GM21723 (cell line): ENCODE data around the gene CYP4F3.
"Not testable (repeated sequence)": the region's sequence is repeated elsewhere in the genome, so short reads cannot be mapped to it uniquely, and the experiment has no call there.

Source experiments
- ATAC-seq: cut with Tn5 transposase; IDR thresholded peaks from one replicate; pipeline ENCODE4 v1.9.1; 2021; ENCODE audit warnings: mild to moderate bottlenecking, moderate library complexity; ENCODE audit not compliant: unreplicated experiment

CYP4F3 gene, protein sequence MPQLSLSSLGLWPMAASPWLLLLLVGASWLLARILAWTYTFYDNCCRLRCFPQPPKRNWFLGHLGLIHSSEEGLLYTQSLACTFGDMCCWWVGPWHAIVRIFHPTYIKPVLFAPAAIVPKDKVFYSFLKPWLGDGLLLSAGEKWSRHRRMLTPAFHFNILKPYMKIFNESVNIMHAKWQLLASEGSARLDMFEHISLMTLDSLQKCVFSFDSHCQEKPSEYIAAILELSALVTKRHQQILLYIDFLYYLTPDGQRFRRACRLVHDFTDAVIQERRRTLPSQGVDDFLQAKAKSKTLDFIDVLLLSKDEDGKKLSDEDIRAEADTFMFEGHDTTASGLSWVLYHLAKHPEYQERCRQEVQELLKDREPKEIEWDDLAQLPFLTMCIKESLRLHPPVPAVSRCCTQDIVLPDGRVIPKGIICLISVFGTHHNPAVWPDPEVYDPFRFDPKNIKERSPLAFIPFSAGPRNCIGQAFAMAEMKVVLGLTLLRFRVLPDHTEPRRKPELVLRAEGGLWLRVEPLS

DNA sequence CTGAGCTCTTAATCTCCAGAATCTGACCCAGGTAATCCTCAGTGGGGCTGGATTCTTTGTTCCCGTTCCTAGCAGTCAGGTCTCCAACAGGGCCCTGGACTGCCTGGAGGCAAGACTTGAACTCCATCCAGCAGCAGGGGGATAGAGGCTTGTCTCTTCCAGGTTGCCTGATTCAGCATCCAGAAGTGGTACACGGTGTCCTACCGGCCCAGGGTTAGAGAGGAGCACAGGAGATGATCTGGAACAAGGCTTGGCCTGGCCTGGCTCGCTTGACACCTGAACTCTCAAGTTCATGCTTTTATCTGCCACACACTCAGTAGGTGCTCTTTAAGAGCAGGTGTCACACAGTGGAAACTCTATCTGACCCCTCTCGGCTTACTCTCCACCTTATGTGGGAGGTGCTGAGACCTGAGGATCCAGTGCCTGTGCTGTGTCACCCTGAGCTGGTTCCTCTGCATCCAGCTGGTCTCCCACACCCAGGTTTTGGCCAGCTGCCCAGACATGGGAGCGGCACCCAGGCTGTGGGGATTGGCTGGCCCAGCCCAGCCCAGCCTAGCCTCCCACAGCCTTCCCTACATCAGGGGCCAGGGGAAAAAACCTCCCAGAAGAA lies at the start of gene CYP4F3:
CYP4F3 (plus strand) TSS at position 604 of the 610 bp plus-strand sequence. CDS start 519 bp downstream, outside the sequence.
- no peak for ATAC-seq

DNA sequence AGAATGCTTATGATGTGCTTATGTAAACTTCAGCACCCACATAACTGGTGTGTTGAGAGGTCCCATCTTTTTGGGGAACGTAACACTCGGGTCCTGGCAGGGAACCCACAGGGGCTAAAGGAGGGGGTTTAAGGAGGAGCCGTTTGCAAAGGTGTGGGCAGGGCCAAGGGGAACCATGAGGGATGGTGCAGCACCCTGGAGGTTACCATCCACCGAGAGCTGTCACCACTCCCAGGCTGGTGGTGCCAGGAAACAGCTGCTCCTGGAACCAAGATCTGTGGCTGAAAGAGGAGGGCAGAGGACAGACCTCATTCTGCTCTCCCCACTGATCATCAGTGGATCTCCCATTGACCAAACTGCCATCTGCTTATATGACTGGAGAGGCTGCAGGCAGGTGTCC lies 48.9 kb upstream of the CYP4F3 start:
- no peak for ATAC-seq

DNA sequence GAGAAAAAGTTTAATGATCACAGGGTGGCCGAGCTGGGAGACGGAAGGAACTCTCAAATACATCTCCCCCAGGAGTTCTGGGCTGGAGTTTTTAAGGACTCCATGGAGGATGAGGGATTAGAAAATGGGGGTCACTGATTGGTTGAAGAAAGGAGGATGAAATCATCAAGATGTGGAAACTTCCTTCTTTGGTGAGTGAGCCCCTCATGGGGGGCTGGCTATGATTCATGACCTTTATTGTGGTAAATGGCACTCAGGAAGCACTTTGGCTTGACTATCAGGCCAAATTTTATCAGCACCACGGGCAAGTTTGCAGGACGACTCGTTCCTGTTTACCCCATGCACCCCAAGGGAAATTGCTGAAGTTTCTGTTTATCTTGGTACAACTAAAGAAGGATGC lies 48.2 kb upstream of the CYP4F3 start:
- not testable (repeated sequence) for ATAC-seq

DNA sequence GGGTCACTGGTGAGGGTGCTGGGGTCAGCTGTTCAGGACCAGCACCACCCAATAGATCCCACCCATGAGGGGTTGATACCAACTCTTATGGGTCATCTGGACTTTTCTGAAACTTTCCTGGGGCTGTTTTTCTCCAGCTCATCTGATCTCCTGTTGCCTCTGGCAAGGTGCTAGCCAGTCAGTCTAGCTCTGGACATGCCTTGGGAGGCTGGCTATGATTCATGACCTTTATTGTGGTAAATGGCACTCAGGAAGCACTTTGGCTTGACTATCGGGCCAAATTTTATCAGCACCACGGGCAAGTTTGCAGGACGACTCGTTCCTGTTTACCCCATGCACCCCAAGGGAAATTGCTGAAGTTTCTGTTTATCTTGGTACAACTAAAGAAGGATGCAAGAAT lies 46.9 kb upstream of the CYP4F3 start:
- not testable (repeated sequence) for ATAC-seq

DNA sequence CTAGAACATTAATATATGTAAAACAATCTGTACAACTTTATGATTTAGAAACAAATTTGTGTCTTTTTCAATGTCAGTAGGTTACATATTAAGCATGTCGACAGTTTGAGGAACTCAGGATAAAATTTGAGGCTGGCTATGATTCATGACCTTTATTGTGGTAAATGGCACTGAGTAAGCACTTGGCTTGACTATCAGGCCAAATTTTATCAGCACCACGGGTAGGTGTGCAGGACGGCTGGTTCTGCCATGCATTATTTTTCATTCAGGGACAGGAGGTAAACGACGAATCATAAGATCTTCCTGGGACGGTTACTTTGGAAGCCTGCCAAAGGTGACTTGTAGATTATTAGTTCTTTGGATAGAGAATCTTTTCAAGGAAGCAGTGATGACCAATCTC lies 45.6 kb upstream of the CYP4F3 start:
- ATAC-seq = no peak

DNA sequence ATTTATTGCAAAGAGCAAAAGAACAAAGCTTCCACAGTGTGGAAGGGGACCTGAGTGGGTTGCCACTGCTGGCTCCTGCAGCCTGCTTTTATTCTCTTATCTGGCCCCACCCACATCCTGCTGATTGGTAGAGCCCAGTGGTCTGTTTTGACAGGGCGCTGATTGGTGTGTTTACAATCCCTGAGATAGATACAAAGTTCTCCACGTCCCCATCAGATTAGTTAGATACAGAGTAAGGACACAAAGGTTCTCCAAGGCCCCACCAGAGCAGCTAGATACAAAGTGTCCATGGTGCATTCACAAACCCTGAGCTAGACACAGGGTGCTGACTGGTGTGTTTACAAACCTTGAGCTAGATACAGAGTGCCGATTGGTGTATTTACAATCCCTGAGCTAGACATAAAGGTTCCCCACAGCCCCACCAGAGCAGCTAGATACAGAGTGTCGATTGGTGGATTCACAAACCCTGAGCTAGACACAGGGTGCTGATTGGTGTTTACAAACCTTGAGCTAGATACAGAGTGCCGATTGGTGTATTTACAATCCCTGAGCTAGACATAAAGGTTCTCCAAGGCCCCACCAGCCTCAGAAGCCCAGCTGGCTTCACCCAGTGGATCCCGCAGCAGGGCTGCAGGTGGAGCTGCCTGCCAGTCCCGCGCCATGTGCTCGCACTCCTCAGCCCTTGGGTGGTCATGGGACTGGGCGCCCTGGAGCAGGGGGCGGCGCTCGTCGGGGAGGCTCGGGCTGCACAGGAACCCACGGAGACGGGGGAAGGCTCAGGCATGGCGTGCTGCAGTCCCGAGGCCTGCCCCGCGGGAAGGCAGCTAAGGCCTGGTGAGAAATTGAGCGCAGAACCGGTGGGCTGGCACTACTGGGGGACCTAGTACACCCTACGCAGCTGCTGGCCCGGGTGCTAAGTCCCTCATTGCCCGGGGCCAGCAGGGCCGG lies 32.4 kb upstream of the CYP4F3 start:
- not testable (repeated sequence) for ATAC-seq

DNA sequence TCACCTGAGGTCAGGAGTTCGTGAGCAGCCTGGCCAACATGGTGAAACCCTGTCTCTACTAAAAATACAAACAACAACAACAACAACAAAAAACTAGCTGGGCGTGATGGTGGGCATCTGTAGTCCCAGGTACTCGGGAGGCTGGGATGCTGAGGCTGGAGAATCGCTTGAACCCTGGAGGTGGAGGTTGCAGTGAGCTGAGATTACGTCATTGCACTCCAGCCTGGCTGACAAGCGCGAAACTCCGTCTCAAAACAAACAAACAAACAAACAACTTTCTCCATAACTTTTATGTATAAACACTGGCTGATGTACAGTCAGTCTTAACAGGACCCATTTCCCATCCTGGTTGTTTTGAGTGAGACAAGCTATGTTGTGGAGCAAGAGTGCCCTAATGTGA lies 31.4 kb upstream of the CYP4F3 start:
- no peak for ATAC-seq

DNA sequence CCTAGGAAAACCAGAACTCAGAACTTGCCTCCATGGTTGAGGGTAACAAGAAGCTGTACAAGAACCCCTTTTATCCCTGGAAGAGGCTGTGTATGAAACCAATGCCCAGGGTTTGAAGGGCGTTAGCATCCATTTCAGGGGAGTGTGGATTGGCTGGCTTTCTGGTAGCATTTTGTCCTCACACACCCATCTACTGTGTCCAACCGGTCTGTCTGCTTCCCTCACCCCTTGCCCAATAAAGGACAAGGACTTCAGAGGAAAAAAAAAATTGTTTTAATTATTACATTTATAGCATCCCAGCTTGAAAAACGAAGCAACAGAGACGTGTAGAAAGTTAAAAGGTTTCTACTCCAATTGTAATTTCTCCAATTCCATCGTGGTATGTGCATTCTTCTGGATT lies 28.4 kb upstream of the CYP4F3 start:
- ATAC-seq = no peak

DNA sequence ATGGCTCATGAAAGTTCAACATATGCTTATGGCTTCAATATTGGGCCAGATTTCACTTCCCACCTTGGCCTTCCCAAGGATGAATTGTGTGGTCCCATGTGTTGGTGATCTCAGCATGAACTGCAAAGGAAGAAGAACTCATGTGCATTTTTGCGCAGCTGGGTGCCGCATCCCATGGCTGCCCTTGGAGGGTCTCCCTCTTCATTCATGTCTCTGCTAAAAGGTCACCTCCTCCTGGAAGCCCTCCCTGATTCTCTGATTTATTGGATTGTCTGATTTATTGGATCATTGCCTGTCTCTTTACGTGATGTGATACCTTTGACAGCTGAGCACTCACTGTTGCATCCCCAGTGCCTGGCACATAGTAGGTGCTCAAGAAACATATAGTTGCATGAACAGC lies 27.4 kb upstream of the CYP4F3 start:
- ATAC-seq = no peak

DNA sequence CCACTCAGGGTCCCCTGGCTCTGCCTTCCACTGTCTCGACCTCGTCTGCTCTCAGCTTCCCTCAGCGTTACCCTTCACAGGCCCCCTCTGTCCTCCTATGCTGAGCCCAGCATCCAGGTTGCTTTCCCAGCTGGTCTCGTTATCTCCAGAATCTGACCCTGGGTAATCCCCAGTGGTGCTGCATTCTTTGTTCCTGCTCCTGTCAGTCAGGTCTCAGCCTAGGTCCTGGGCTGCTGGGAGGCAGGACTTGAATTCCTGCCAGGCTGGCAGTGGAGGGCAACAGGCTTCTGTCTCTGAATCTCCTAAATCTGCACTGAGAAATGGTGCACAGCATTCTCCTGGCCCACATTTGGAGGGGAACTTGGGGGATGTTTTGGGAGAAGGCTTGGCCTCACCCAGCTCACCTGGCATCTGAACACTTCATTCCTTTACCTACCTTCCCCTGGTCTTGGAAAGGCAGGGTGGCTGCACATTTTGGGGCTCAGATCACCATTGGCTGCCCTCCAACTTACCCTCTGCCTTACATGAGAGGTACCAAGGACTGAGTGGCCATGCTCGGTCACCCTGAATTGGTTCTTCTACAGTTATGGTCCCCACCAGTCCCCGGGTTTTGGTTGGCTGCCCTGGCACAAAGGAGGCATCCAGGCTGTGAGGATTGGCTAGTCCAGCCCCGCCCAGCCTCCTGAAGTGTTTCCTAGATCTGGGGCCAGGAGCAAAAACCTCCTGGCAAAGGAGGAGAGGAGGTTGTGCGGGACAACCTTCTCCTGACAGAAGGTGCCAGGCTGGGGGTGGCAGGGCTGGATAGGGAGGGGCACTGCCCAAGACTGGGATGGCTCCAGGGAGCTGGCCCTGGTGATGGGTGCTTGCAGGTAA lies 26.0 kb upstream of the CYP4F3 start, which contains the start of gene CYP4F8:
CYP4F8 (plus strand) TSS at position 712 of the 873 bp plus-strand sequence. CDS start 399 bp downstream, outside the sequence.
- no peak for ATAC-seq

DNA sequence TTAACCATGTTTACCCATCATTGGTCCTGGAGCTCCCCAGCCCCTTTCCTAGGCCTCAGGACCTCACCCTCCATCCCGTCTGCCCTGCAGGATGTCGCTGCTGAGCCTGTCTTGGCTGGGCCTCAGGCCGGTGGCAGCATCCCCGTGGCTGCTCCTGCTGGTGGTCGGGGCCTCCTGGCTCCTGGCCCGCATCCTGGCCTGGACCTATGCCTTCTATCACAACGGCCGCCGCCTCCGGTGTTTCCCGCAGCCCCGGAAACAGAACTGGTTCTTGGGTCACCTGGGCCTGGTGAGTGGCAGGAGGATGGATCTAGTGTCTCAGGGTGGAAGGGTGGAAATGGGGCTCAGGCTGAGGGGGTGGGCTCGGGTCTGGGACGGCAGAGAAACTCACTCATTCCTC lies 25.2 kb upstream of the CYP4F3 start:
- ATAC-seq = no peak

DNA sequence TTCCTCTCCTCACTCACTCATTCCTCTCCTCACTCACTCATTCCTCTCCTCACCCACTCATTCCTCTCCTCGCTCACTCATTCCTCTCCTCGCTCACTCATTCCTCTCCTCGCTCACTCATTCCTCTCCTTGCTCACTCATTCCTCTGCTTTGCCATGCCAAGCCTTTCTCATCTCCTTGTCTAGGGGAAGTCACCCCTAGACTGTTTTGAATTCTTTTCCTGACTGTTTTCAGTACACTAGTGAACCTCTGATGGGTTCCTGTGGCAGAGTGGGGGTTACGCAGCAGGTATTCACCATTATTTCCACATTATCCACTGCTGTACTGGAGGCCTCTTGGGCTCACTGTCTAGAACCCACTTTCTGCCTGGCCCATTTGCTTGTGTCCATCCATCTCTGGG lies 24.5 kb upstream of the CYP4F3 start:
- ATAC-seq = no peak

DNA sequence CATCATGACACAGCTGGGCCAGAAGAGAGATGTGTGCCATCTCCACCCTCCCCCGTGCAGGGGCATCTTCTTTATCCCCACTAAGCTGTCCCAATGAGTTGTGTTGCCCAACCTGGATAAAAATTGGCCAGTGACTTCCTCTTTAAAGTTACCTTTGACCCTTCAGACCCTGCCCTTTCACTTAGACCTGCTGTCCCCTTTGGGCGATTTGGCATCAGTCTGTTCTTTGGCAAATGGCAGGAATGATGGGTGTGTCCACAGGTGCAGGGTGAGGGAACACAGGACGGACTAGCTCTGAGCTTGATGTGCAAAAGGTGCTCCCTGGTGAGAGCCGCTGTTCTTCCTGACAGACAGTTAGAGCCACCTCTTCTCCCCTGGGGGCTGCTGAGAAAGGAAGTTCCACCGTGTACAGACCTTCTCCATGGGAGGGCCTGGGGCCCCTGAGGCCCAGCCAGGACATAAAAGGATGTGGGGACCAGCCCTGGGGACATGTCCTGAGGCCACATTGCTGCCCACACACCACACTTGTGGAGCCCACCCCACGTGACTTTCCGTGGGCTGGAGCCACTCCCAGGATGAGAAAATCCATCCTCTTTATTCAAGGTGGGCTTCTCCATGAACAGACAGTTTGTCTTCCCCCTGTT lies 23.9 kb upstream of the CYP4F3 start:
- no peak for ATAC-seq

DNA sequence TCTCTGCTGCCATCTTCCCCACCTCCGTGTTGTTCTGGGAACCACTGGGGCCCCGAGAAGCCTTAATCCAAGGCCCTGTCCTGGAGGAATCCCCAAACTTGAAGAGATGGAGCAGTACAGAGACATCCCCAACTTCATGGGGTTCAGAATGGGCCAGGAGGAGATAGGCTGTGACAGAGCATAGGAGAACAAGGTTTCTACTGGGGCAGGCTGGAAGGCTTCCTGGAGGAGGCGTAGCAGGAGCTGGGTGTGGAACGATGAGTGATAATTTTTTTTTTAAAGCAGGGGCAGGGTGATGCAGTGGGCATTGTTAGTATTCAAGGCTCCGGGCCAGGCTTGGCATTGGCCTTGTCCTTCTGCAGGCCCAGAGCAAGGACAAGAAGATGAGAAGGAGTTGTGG lies 22.4 kb upstream of the CYP4F3 start:
- ATAC-seq = no peak

DNA sequence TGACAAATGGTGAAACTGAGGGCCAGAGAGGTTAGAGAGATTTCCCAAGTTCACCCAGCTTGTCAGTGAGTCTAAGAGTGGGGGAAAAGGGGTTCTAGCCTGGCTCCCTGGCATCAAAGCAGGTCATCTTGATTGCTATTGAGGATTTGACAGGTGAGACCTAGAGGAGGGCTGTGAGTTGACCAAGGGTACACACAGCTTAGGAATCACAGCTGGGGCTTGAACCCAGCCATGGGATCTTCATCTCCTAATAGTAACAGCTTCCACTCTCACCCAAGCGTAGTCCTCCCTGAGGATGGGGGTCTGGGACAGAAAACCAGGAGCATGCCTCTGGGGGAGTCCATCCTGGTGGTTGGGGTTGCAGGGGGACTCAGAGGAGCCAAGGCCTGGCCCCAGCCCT lies 18.9 kb upstream of the CYP4F3 start:
- ATAC-seq = no peak

DNA sequence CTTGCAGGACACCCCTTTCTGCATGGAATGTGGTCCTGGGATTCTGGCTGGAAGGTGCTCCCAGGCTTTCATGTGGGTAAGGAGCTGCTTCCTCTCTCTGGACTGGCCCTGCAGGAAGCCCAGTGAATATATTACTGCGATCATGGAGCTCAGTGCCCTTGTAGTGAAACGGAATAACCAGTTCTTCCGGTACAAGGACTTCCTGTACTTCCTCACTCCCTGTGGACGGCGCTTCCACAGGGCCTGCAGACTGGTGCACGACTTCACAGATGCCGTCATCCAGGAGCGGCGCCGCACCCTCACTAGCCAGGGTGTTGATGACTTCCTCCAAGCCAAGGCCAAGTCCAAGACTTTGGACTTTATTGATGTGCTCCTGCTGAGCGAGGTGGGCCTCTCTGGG lies 17.7 kb upstream of the CYP4F3 start:
- ATAC-seq = no peak

DNA sequence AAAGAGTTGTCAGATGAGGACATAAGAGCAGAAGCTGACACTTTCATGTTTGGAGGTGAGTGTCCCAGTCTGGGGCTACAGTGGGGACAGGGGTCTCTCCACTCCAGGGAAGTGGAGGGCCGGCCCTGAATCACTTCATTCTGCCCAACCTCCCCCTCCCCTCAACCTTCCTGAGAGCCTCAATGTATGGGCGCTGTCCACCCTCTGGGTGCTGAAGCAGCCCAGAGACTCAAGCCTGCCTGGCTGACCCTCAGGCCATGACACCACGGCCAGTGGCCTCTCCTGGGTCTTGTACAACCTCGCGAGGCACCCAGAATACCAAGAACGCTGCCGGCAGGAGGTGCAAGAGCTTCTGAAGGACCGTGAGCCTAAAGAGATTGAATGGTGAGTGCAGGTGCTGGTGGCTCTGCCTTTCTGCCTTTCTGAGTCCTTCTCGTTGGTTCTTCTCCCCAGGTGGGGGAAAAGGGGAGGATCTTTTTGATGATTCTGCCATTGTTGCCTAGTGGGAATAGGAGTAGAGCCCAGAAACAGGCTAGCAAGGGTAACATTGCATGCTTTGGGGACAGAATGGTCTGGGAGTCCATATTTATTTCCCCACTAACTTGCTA lies 16.9 kb upstream of the CYP4F3 start:
- no peak for ATAC-seq

DNA sequence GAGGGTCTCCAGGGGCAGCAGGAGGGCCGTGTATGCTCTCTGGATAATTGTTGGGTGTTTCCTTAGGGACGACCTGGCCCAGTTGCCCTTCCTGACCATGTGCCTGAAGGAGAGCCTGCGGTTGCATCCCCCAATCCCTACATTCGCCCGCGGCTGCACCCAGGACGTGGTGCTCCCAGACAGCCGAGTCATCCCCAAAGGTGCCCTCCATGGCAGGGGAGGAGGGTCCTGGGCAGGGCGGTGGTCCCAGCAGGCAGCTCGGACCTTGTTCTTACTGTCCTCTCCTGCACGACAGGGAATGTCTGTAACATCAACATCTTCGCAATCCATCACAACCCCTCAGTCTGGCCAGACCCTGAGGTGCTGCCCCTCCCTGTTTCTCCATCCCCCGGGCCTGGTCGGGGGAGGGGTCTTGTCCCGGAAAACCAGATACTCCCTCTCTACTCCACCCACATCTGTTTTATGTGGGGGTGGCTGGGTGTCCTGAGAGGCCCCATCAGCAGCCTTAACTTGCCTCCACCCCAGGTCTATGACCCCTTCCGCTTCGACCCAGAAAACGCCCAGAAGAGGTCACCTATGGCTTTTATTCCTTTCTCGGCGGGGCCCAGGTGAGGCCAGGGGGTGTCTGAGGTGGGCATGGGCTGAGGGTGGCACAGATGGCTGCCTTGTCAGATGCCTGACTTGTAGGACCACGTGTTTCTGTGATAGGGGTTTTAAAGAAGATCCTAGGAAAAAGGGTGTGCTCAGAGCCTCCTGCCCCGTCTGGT lies 12.3 kb upstream of the CYP4F3 start:
- ATAC-seq = no peak
